ENCODE measurements around the gene NHSL1. TPM values are rescaled to one million over a fixed set of nuclear protein-coding genes. Genes with fewer than 3 reads are reported as not detected.
A peak's percentile ranks its signal among the peaks of the same experiment; 100 is the strongest.

NHSL1 gene
- total RNA-seq, 2 donors from 2014 or later = 2.1 to 10.7 TPM

- H3K27ac ChIP-seq = no peak overlapping the region
- no peak for DNase-seq (ENCODE audit: low spot score)
- no peaks in the 10 kb centered on the region for H3K27me3 ChIP-seq (replicated peaks; ENCODE audit: insufficient read depth)
- H3K4me3 ChIP-seq = no peak overlapping the region
- no peaks in the 10 kb centered on the region for H3K36me3 ChIP-seq
- intact Hi-C loops (cut with DNase I) = no loop called here
- no peak for TF ChIP-seq POLR2A (IDR thresholded peaks at IDR 0.05)
- TF ChIP-seq CTCF (IDR thresholded peaks at IDR 0.05) = no peak
- TF ChIP-seq POLR2AphosphoS5 (IDR thresholded peaks at IDR 0.05) = no peak
- WGBS = 90% methylated on average over 18 of the region's 19 CpGs
- H3K4me1 ChIP-seq (replicated peaks) = no peaks in the 10 kb centered on the region
- H3K9me3 ChIP-seq = no peaks in the 10 kb centered on the region
Measured at GRCh38 chr6:138431256-138432062, 67.8 kb downstream of the NHSL1 start.

GRCh38 chr6:138430361-138431145 is 68.7 kb downstream of the NHSL1 start:
- Histone ChIP-seq H3K9me3 (no peaks in the 10 kb centered on the region), H3K4me1 (replicated peaks) (no peaks in the 10 kb centered on the region), H3K4me3 (no peak overlapping the region), H3K27ac (no peak overlapping the region), H3K36me3 (no peaks in the 10 kb centered on the region), H3K27me3 (replicated peaks; ENCODE audit: insufficient read depth) (no peaks in the 10 kb centered on the region)
- TF ChIP-seq CTCF (IDR thresholded peaks at IDR 0.05) (no peak), POLR2AphosphoS5 (IDR thresholded peaks at IDR 0.05) (no peak), POLR2A (IDR thresholded peaks at IDR 0.05) (no peak)
- 94% methylated on average over 29 of the region's 29 CpGs for WGBS
- intact Hi-C loops (cut with DNase I) = no loop called here
- no peak for DNase-seq (ENCODE audit: low spot score)

- no peak for DNase-seq (ENCODE audit: low spot score)
- Histone ChIP-seq H3K9me3 (no peaks in the 10 kb centered on the region), H3K4me1 (replicated peaks) (no peaks in the 10 kb centered on the region), H3K4me3 (no peak overlapping the region), H3K36me3 (no peaks in the 10 kb centered on the region), H3K27me3 (replicated peaks; ENCODE audit: insufficient read depth) (no peaks in the 10 kb centered on the region), H3K27ac (no peak overlapping the region)
- TF ChIP-seq POLR2AphosphoS5 (IDR thresholded peaks at IDR 0.05) (no peak), POLR2A (IDR thresholded peaks at IDR 0.05) (no peak), CTCF (IDR thresholded peaks at IDR 0.05) (no peak)
- intact Hi-C loops (cut with DNase I) = loop anchor here (5.0 to 10.0 kb wide), 3 partner anchors 93 to 335 kb away; no protein-coding TSS in a partner anchor
- 66% methylated on average over 12 of the region's 12 CpGs for WGBS
Measured at GRCh38 chr6:138429761-138430160, 69.5 kb downstream of the NHSL1 start.

- intact Hi-C loops (cut with DNase I) = loop anchor here (5.0 to 10.0 kb wide), 3 partner anchors 93 to 336 kb away; no protein-coding TSS in a partner anchor
- H3K4me3 ChIP-seq = no peak overlapping the region
Measured at GRCh38 chr6:138428944-138429598, 70.2 kb downstream of the NHSL1 start.

More at GRCh38 chr6:138428944-138429598, 70.2 kb downstream of the NHSL1 start:
- TF ChIP-seq CTCF (IDR thresholded peaks at IDR 0.05) = peak; percentile 34 to 79 (median 72)
- no peak for TF ChIP-seq POLR2A (IDR thresholded peaks at IDR 0.05)
- peak; percentile 11 for TF ChIP-seq POLR2AphosphoS5 (IDR thresholded peaks at IDR 0.05)
- Histone ChIP-seq H3K9me3 (no peaks in the 10 kb centered on the region), H3K36me3 (no peaks in the 10 kb centered on the region), H3K4me1 (replicated peaks) (no peaks in the 10 kb centered on the region), H3K27ac (no peak overlapping the region), H3K27me3 (replicated peaks; ENCODE audit: insufficient read depth) (no peaks in the 10 kb centered on the region)
- no peak for DNase-seq (ENCODE audit: low spot score)
- WGBS = 22% methylated on average over 8 of the region's 8 CpGs

Data from prostate gland (tissue), 2 donors.